Activated T-helper 1 cell treated with anti-CD3 and anti-CD28 coated beads, Interleukin-2, amount 50 U/mL, for 16 hours (primary cell): ENCODE measurements around the gene ZNF362.

Experiments used
- DNase-seq, 2 donors: peaks; one replicate each; pipeline ENCODE4 v3.0.0-alpha.2; 2020; ENCODE audit warnings: low read depth in 1 of 2, low spot score in 1 of 2

Gene ZNF362

GRCh38 chr1:33323663-33324477 is 67.6 kb downstream of the ZNF362 start:
- no peak for DNase-seq

GRCh38 chr1:33324677-33325575 is 68.6 kb downstream of the ZNF362 start:
- DNase-seq, result no peak

GRCh38 chr1:33326785-33327184 is 70.5 kb downstream of the ZNF362 start:
- DNase-seq, result no peak

- no peak for DNase-seq
Observed at GRCh38 chr1:33327587-33328325, 71.5 kb downstream of the ZNF362 start.

GRCh38 chr1:33328817-33329216 is 72.5 kb downstream of the ZNF362 start:
- no peak for DNase-seq

- DNase-seq, result no peak
Observed at GRCh38 chr1:33329600-33330305, 73.5 kb downstream of the ZNF362 start.

- DNase-seq, result no peak
Observed at GRCh38 chr1:33330361-33330890, 74.1 kb downstream of the ZNF362 start.

GRCh38 chr1:33330906-33331305 is 74.6 kb downstream of the ZNF362 start:
- no peak for DNase-seq

GRCh38 chr1:33331444-33332356 is 75.4 kb downstream of the ZNF362 start:
- no peak for DNase-seq

- no peak for DNase-seq
Observed at GRCh38 chr1:33332357-33332789, 76.1 kb downstream of the ZNF362 start.

- DNase-seq, result no peak
Observed at GRCh38 chr1:33332881-33333280, 76.6 kb downstream of the ZNF362 start.

- no peak for DNase-seq
Observed at GRCh38 chr1:33334081-33334552, 77.8 kb downstream of the ZNF362 start.

GRCh38 chr1:33335020-33335419 is 78.7 kb downstream of the ZNF362 start:
- DNase-seq, result no peak

GRCh38 chr1:33336580-33336979 is 80.3 kb downstream of the ZNF362 start:
- no peak for DNase-seq

- DNase-seq, result no peak
Observed at GRCh38 chr1:33337441-33337840, 81.1 kb downstream of the ZNF362 start.

GRCh38 chr1:33338048-33338439 is 81.8 kb downstream of the ZNF362 start:
- no peak for DNase-seq

- no peak for DNase-seq
Observed at GRCh38 chr1:33338440-33339211, 82.3 kb downstream of the ZNF362 start.

GRCh38 chr1:33339413-33339812 is 83.1 kb downstream of the ZNF362 start:
- no peak for DNase-seq

- no peak for DNase-seq
Observed at GRCh38 chr1:33341190-33341589, 84.9 kb downstream of the ZNF362 start.
